NT2/D1 (cell line): ENCODE results near the gene MRPL16.
"Not testable (repeated sequence)": the region's sequence is repeated elsewhere in the genome, so short reads cannot be mapped to it uniquely, and the experiment has no call there.

ENCODE experiments used
- DNase-seq: peaks from one replicate; pipeline ENCODE4 v3.0.0-alpha.2; 2011; ENCODE audit warnings: low read depth, low spot score
- H3K27me3 ChIP-seq: 2 replicates; pipeline ENCODE4 v1.6.0; 2011; ENCODE audit warnings: mild to moderate bottlenecking; ENCODE audit not compliant: insufficient read length, insufficient read depth
- H3K36me3 ChIP-seq: 2 replicates; pipeline ENCODE4 v1.6.1; 2011; ENCODE audit warnings: mild to moderate bottlenecking, low read length, mixed read lengths; ENCODE audit not compliant: insufficient read depth, insufficient read length
- H3K4me1 ChIP-seq: 2 replicates; pipeline ENCODE4 v1.5.1; 2011; ENCODE audit not compliant: insufficient read depth, insufficient read length
- H3K4me3 ChIP-seq: 2 replicates; pipeline ENCODE4 v1.5.1; 2011; ENCODE audit warnings: low read depth; ENCODE audit not compliant: insufficient read length
- H3K9ac ChIP-seq: 2 replicates; pipeline ENCODE4 v1.6.0; 2011; ENCODE audit warnings: low read depth; ENCODE audit not compliant: insufficient read length
- H3K9me3 ChIP-seq: 2 replicates; pipeline ENCODE4 v1.5.1; 2011; ENCODE audit warnings: mild to moderate bottlenecking, low read length; ENCODE audit not compliant: insufficient read depth
- SUZ12 ChIP-seq: IDR thresholded peaks from 2 replicates; pipeline ENCODE4 v1.6.1; 2011; ENCODE audit not compliant: insufficient read length, insufficient read depth; ENCODE audit errors: extremely low read depth
- YY1 ChIP-seq: IDR thresholded peaks from 2 replicates; pipeline ENCODE4 v1.6.1; 2011; ENCODE audit not compliant: insufficient read length, insufficient read depth
- ZNF274 ChIP-seq: IDR thresholded peaks from 2 replicates; pipeline ENCODE4 v1.6.1; 2011; ENCODE audit warnings: mild to moderate bottlenecking, low read depth, low read length

Gene MRPL16

DNA sequence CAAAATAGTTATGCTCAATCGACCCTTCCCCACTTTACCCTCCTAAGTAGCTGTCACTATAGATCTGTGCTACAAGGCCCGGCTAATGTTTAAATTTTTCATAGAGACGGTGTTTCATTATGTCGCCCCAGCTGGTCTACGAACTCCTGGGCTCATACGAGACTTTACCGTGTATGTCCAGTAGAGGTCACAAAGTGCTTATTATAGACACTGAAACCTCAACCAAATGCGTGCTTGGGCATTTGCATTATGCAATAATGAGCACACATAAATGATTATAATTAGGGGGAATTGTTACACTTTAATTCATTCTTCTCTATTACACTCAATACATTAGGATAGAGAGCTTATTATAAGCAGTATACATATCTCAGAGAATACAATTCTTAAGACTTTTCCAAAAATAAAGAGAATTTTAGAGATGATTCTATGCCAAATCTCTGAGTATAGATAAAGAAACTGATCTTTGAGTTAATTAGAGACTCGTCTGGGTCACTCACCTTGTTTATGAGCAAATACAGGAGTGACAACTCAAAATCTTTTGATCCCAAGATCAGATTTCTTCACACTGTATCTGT lies 12.5 kb upstream of the MRPL16 start:
- no peak for TF ChIP-seq SUZ12
- no peak for TF ChIP-seq ZNF274
- no peak for TF ChIP-seq YY1
- Histone ChIP-seq H3K9ac (no peak overlapping the region), H3K36me3 (no peaks in the 10 kb centered on the region), H3K9me3 (no peaks in the 10 kb centered on the region), H3K4me1 (no peaks in the 10 kb centered on the region), H3K27me3 (no peaks in the 10 kb centered on the region), H3K4me3 (no peak overlapping the region)
- DNase-seq: no peak

DNA sequence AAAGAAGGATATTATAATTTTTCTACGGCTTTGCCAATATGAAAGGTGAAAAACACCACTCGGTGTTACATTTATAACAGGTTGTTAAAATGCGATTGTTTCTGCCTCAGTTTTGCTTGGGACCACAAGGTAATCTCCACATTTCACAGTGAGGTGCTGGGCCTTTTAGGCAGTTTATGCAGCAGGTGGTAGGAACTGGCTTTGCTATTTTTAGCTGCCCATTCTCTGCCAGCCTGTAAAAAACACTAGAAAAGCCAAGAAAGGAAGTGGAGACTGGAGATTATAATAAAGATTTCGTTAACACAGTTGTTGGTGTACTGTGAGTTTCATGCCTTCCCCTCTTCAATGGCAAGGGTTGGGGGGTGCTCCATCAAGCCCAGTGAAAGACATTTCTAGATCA lies 8.0 kb upstream of the MRPL16 start:
- Histone ChIP-seq H3K9me3 (no peaks in the 10 kb centered on the region), H3K27me3 (no peaks in the 10 kb centered on the region), H3K36me3 (no peaks in the 10 kb centered on the region), H3K9ac (no peak overlapping the region), H3K4me1 (no peaks in the 10 kb centered on the region), H3K4me3 (no peak overlapping the region)
- DNase-seq: no peak
- TF ChIP-seq YY1: no peak
- TF ChIP-seq SUZ12: no peak
- no peak for TF ChIP-seq ZNF274

DNA sequence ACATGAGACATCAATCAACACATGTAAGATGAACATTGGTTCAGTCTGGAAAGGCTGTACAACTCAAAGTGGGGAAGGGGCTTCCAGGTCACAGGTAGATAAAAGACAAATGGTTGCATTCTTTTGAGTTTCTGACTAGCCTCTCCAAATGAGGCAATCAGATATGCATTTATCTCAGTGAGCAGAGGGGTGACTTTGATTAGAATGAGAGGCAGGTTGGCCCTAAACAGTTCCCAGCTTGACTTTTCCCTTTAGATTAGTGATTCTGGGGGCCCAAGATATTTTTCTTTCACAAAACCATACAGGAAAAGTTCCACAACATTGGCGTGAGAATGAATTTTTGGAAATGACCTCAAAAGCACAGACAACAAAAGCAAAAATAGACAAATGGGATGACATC lies 5.9 kb upstream of the MRPL16 start:
- DNase-seq, H3K4me3 ChIP-seq, H3K27me3 ChIP-seq, H3K36me3 ChIP-seq, H3K9me3 ChIP-seq, H3K4me1 ChIP-seq, H3K9ac ChIP-seq: not testable (repeated sequence)

DNA sequence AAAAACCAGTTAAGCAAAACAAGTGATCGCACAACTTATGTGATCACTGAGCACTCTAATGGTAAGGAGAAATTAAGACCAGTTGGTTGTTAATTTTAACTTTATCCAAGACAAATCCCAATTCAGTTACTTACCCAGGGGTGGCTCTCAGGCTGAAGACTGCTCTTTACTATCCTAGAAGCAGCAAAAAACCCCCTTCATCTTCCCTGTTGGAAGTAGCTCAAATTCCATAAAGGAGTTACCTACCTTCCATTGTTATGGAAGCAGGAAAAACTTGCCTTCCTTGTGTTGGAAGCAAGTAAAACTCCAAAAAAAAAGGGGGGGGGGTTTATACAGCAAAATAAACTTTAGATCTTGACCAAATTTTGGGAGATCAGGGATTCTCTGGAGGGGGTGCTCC lies 5.2 kb upstream of the MRPL16 start:
- H3K4me1 ChIP-seq: no peaks in the 10 kb centered on the region
- TF ChIP-seq ZNF274 (no peak), YY1 (no peak), SUZ12 (no peak)
- no peak for DNase-seq
- H3K27me3 ChIP-seq: no peaks in the 10 kb centered on the region
- H3K36me3 ChIP-seq: no peaks in the 10 kb centered on the region
- no peak overlapping the region for H3K4me3 ChIP-seq
- H3K9me3 ChIP-seq: no peaks in the 10 kb centered on the region
- no peak overlapping the region for H3K9ac ChIP-seq

DNA sequence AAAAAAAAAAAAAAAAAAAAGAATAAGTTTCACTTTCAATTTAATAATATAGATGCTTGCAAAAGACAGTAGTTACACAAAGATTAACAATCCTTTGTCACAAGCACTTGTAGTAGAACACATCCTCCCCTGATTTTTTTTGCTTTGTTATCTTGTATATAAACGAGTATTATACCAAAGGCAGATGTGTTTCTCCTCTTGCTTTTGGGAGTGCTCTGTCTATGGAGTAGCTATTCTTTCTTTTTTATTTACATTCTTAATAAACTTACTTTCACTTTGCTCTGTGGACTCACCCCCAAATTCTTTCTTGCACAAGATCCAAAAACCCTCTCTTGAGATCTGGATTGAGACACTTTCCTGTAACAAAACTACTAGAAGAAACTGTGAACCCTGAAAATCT lies 3.4 kb upstream of the MRPL16 start:
- H3K4me1 ChIP-seq: no peaks in the 10 kb centered on the region
- no peaks in the 10 kb centered on the region for H3K9me3 ChIP-seq
- no peak overlapping the region for H3K9ac ChIP-seq
- no peaks in the 10 kb centered on the region for H3K27me3 ChIP-seq
- H3K4me3 ChIP-seq: no peak overlapping the region
- H3K36me3 ChIP-seq: peaks cover 8% of the 10 kb centered on the region
- no peak for DNase-seq
- no peak for TF ChIP-seq YY1
- TF ChIP-seq SUZ12: no peak
- TF ChIP-seq ZNF274: no peak

DNA sequence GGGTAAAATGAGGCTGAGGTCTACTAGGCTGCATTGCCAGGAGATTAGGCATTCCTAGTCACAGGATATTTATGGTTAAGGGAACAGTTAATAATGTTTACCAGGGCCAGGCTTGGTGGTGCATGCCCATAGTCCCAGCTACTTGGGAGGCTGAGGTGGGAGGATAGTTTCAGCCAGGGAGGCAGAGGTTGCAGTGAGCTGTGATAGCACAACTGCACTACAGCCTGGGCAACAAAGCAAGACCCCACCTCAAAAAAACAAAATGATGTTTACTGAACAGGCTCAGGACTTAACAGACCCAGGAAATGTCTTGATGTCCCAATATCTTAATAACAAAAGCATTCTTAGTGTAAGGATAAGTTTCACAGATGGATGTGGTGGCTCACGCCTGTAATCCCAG lies 2.8 kb upstream of the MRPL16 start:
- H3K4me3 ChIP-seq: no peak overlapping the region
- no peaks in the 10 kb centered on the region for H3K9me3 ChIP-seq
- no peaks in the 10 kb centered on the region for H3K4me1 ChIP-seq
- no peaks in the 10 kb centered on the region for H3K27me3 ChIP-seq
- peaks cover 14% of the 10 kb centered on the region for H3K36me3 ChIP-seq
- TF ChIP-seq YY1 (no peak), ZNF274 (no peak)
- no peak overlapping the region for H3K9ac ChIP-seq
- DNase-seq: no peak

DNA sequence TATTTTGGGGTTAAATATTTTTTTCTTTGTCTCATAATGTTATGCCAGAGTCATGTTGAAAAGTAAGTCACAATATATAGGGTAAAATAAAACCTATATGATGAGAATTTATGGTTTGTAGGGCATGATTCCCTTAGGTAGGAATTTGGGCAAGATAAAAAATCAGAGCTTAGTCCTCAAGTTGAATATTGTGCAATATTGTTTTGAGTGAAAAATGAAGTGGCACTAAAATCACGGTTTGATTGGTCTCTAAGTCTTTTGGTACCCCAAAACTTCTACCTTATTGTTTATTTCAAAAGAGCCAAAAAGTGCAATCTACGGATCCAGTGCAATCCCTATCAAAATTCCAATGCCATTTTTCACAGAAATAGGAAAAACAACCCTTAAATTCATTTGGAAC lies 1.6 kb upstream of the MRPL16 start:
- Histone ChIP-seq H3K9me3 (no peaks in the 10 kb centered on the region), H3K27me3 (no peaks in the 10 kb centered on the region), H3K9ac (no peak overlapping the region), H3K4me3 (no peak overlapping the region), H3K36me3 (peaks cover 26% of the 10 kb centered on the region), H3K4me1 (no peaks in the 10 kb centered on the region)
- no peak for DNase-seq
- TF ChIP-seq SUZ12 (no peak), ZNF274 (no peak), YY1 (no peak)

DNA sequence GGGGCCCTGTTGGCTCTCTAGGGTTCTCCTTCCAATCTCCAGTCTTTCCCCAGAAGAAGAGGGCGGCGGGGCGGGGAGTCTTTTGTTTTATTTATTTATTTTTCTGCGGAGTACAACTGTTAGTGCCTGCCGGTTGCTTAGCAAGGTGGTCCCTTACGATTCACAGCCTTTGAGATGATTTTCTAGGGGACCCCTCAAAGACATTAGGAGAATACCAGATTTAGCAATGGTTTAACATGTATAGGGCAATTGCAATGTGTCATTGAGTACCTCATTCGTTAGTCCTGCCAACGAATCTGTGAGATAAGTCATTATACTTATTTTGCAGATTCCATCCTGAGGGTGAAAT lies 307 bp upstream of the MRPL16 start:
- H3K36me3 ChIP-seq: peaks cover 39% of the 10 kb centered on the region
- peak overlapping the region; percentile 4 for H3K9ac ChIP-seq
- no peaks in the 10 kb centered on the region for H3K27me3 ChIP-seq
- H3K9me3 ChIP-seq: no peaks in the 10 kb centered on the region
- DNase-seq: no peak
- no peak for TF ChIP-seq YY1
- no peak for TF ChIP-seq ZNF274
- no peak for TF ChIP-seq SUZ12
- H3K4me1 ChIP-seq: no peaks in the 10 kb centered on the region
- H3K4me3 ChIP-seq: peak overlapping the region; percentile 96
